DND-41 (cell line): Measurements from ENCODE around the gene PAFAH1B1.

Experiments used
- ATAC-seq: fragments of 200-7000 bp; cut with Tn5 transposase; 3 replicates; pipeline ENCODE4 v1.9.1; 2021; ENCODE audit warnings: low read depth; ENCODE audit not compliant: insufficient read depth
- DNase-seq: peaks from one replicate; pipeline ENCODE4 v3.0.0-alpha.2; 2020
- H2AFZ ChIP-seq: 2 replicates; pipeline ENCODE4 v1.6.0; 2012; ENCODE audit warnings: low read depth, low read length
- H3K27ac ChIP-seq: 2 replicates; pipeline ENCODE4 v1.5.1; 2012; ENCODE audit warnings: low read length, inconsistent platforms
- H3K27me3 ChIP-seq: fragments of 200-600 bp; sonication (generic); 2 replicates; pipeline ENCODE4 v1.6.0; 2012; ENCODE audit warnings: low read length, mild to moderate bottlenecking, inconsistent platforms; ENCODE audit not compliant: insufficient read depth, poor library complexity
- H3K36me3 ChIP-seq: 2 replicates; pipeline ENCODE4 v1.5.1; 2012; ENCODE audit warnings: low read length, inconsistent platforms; ENCODE audit not compliant: insufficient read depth
- H3K4me1 ChIP-seq: 2 replicates; pipeline ENCODE4 v1.5.1; 2012; ENCODE audit warnings: mild to moderate bottlenecking, low read length; ENCODE audit not compliant: insufficient read depth
- H3K4me2 ChIP-seq: 2 replicates; pipeline ENCODE4 v1.6.0; 2012; ENCODE audit warnings: mild to moderate bottlenecking, moderate library complexity, low read length, inconsistent platforms; ENCODE audit not compliant: insufficient read depth
- H3K4me3 ChIP-seq, 2 experiments: fragments of 200-600 bp in 1 of 2; shearing (Covaris generic) in 1 of 2; 2 replicates each; pipeline ENCODE4 v1.5.1; 2012 to 2016; ENCODE audit warnings: inconsistent platforms in 2 of 2, low read length in 2 of 2, mild to moderate bottlenecking in 2 of 2, low read depth in 1 of 2, moderate library complexity in 1 of 2
- H3K79me2 ChIP-seq: 2 replicates; pipeline ENCODE4 v1.6.0; 2012; ENCODE audit warnings: low read length, inconsistent platforms; ENCODE audit not compliant: insufficient read depth
- H3K9ac ChIP-seq: 2 replicates; pipeline ENCODE4 v1.6.0; 2012; ENCODE audit warnings: low read depth, mild to moderate bottlenecking, inconsistent platforms, low read length, moderate library complexity
- H3K9me3 ChIP-seq: 2 replicates; pipeline ENCODE4 v1.5.1; 2012; ENCODE audit warnings: low read length, moderate library complexity, mild to moderate bottlenecking, inconsistent platforms; ENCODE audit not compliant: insufficient read depth, severe bottlenecking
- H4K20me1 ChIP-seq: 2 replicates; pipeline ENCODE4 v1.6.0; 2012; ENCODE audit warnings: low read length; ENCODE audit not compliant: insufficient read depth
- EZH2 ChIP-seq: IDR thresholded peaks from 3 replicates; pipeline ENCODE4 v1.6.1; 2012; ENCODE audit warnings: borderline replicate concordance, low read depth, mild to moderate bottlenecking, moderate library complexity, low read length, inconsistent platforms; ENCODE audit not compliant: severe bottlenecking
- TF ChIP-seq, protein P1 (sequence below): IDR thresholded peaks from 2 replicates; pipeline ENCODE4 v1.5.1; 2012; ENCODE audit warnings: borderline replicate concordance, low read length, moderate library complexity, mild to moderate bottlenecking; ENCODE audit not compliant: poor library complexity, severe bottlenecking; ENCODE audit errors: extremely low read depth

Gene PAFAH1B1

DNA sequence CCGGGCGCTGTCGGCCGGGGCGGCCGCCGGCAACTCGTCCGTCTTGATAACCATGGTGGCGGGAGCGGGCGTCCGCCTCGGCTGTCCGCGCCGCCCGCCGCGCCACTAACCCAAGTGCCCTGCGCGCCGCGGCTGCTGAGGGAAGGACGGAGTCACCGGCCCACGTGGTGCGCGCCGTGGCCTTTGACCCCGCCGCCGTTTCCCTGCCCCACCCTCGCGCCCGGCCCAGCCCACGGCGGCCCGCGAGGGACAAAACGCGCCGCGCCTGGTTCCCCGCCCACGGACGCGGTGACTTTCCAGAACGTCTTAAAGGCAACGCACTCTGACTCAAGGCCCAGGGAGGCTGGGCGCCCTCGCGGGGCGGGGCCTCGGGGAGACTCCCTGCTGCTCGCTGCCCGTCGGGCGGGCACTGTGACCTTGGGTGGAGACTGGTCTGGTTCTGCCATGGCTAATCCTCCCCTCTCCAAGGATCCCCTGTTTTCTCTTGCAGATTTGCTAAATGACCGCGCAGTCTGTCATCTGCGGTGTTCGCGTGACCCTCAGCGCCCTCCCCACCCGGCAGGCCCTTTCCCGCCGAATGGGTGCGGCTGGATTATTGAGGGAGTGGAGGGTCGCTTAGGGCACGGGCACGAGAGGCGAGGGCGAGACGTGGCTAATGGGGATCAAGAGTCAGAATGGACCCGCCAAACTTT is 118.3 kb downstream of the PAFAH1B1 start, which contains the start of gene CLUH:
Gene CLUH (minus strand): TSS at position 157 of the 692 bp plus-strand sequence. CDS start 103 bp downstream, at position 54.
- Histone ChIP-seq H3K4me1 (peaks cover 58% of the 10 kb centered on the region), H3K27ac (peak within 1 kb of the TSS; percentile 82), H4K20me1 (peaks cover 45% of the 10 kb centered on the region), H3K4me2 (peak within 1 kb of the TSS; percentile 93), H3K9me3 (no peaks in the 10 kb centered on the region), H3K27me3 (no peaks in the 10 kb centered on the region), H3K4me3 (peak within 1 kb of the TSS; percentile 35 to 71), H3K79me2 (peaks cover 61% of the 10 kb centered on the region), H3K9ac (peak within 1 kb of the TSS; percentile 77), H2AFZ (peak within 1 kb of the TSS; percentile 95), H3K36me3 (peaks cover under 1% of the 10 kb centered on the region; the same call in 1 of the 2 replicates)
- TF ChIP-seq, protein P1, sequence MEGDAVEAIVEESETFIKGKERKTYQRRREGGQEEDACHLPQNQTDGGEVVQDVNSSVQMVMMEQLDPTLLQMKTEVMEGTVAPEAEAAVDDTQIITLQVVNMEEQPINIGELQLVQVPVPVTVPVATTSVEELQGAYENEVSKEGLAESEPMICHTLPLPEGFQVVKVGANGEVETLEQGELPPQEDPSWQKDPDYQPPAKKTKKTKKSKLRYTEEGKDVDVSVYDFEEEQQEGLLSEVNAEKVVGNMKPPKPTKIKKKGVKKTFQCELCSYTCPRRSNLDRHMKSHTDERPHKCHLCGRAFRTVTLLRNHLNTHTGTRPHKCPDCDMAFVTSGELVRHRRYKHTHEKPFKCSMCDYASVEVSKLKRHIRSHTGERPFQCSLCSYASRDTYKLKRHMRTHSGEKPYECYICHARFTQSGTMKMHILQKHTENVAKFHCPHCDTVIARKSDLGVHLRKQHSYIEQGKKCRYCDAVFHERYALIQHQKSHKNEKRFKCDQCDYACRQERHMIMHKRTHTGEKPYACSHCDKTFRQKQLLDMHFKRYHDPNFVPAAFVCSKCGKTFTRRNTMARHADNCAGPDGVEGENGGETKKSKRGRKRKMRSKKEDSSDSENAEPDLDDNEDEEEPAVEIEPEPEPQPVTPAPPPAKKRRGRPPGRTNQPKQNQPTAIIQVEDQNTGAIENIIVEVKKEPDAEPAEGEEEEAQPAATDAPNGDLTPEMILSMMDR = no peak
- TF ChIP-seq EZH2 = no peak
- peak; percentile 96 for DNase-seq
- peak; percentile 89 for ATAC-seq

DNA sequence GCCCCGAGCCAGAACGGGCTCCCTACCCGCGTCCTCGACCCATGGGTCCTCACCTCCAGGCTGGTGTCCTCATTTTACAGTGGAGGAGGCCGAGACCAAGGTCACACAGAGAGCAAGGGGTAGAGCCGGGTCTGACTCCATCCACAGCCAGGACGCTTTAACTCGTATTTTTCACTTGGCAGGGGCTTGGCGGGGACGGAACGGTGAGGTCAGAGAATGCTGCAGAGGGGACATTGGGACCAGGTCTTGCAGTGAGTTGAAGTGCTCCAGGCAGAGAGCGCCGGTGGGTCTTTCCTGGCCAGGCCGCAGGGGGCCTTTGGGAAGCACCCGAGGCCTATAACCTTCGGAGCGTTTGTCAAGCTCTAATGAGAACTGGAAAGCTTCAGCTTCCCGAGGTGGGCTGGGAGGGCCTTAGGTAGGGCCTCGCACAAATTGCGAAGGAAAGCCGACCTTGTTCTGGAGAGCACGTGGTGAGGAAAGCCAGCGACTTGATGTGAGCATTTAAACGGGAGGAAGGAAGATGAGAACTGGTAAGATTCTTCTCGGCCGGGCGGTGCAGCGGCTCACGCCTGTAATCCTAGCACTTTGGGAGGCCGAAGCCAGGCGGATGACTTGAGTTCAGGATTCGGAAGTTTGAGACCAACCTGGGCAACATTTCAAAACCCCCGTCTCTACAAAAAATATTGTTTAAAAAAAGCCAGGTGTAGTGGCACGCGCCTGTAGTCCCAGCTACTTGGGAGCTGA is 119.0 kb downstream of the PAFAH1B1 start:
- Histone ChIP-seq H3K79me2 (peaks cover 54% of the 10 kb centered on the region), H4K20me1 (peaks cover 37% of the 10 kb centered on the region), H2AFZ (peak overlapping the region; percentile 95), H3K27me3 (no peaks in the 10 kb centered on the region), H3K36me3 (no peaks in the 10 kb centered on the region; the same call in 1 of the 2 replicates), H3K4me3 (peak overlapping the region; percentile 35 to 71), H3K9ac (peak overlapping the region; percentile 77), H3K4me1 (peaks cover 53% of the 10 kb centered on the region), H3K4me2 (peak overlapping the region; percentile 93), H3K27ac (peak overlapping the region; percentile 82), H3K9me3 (no peaks in the 10 kb centered on the region)
- DNase-seq (no peak), ATAC-seq (no peak; the same call in 2 of the 3 replicates)
- TF ChIP-seq EZH2 = no peak
- TF ChIP-seq, protein P1 = no peak

DNA sequence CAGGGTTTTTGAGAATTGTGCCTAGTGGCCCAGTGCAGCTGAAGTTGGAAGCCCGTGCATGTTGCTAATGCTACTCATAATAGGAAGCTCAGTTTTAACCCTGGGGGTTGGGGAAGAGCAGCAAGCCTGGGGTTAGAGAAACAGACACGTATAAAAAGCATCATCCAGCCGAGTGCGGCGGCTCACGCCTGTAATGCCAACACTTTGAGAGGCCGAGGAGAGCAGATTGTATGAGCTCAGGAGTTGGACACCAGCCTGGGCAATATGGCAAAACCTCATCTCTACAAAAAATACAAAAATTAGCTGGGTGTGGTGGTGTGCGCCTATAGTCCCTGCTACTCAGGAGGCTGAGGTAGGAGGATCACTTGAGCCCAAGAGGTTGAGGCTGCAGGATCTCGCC is 120.4 kb downstream of the PAFAH1B1 start:
- TF ChIP-seq EZH2 = no peak
- TF ChIP-seq, protein P1 = no peak
- no peak overlapping the region for H3K4me2 ChIP-seq
- H3K79me2 ChIP-seq = peaks cover 40% of the 10 kb centered on the region

More for the DNA sequence above, 120.4 kb downstream of the PAFAH1B1 start:
- DNase-seq (no peak), ATAC-seq (no peak)
- Histone ChIP-seq H3K4me3 (no peak overlapping the region), H3K9ac (no peak overlapping the region), H3K36me3 (no peaks in the 10 kb centered on the region; the same call in 1 of the 2 replicates), H3K4me1 (peaks cover 40% of the 10 kb centered on the region), H4K20me1 (peaks cover 23% of the 10 kb centered on the region), H3K9me3 (no peaks in the 10 kb centered on the region), H3K27ac (no peak overlapping the region), H2AFZ (no peak overlapping the region), H3K27me3 (no peaks in the 10 kb centered on the region)
